ENCODE results near the gene ZAP70. TPM values are rescaled to one million over a fixed set of nuclear protein-coding genes. Genes with fewer than 3 reads are reported as not detected.

The ZAP70 gene
- total RNA-seq, 1 donor from 2014 or later, result 1.1 TPM

DNA sequence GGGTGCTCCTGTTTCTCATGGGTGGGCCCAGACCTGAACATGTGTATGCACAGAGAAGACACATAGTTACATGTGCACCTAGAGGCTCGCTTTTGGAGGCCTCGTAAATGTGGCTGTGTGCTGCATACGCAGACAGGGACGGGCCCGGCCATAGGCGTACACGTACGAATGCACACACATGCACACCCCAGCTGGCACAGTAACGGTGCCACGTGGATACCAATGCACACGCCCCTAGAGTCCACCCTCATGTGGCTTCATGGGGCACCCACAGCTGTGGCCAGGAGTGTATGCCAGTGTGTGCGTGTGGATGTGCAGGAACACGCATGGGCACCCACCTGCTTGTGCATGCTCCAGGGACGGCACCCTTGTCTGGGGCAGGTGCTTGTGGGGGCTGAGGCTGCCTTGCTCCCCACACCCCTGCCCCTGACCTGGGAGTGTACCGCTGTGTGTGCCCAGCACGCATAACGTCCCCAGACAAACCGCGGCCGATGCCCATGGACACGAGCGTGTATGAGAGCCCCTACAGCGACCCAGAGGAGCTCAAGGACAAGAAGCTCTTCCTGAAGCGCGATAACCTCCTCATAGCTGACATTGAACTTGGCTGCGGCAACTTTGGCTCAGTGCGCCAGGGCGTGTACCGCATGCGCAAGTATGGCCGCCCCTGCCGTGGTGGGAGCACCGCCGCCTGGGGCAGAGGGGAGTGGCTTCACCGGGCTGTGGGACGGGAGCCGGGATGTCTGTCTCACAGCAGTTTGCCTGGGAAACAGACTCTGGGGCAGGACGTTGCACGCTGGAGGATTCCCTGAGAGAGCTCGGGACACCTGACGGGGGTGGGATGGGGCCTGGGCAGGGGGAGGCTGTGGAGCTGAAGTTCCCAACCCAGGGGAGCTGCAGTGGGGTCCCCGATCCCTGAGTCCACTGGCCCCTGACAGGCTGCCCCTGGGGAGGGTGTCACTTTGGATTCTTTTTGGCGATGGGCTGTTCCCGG is 21.0 kb downstream of the ZAP70 start:
- Mint-ChIP-seq H3K27me3 (ENCODE audit: unreplicated experiment) (no peaks in the 10 kb centered on the region), H3K4me3 (ENCODE audit: unreplicated experiment) (no peak overlapping the region), H3K36me3 (ENCODE audit: unreplicated experiment) (no peaks in the 10 kb centered on the region), H3K4me1 (ENCODE audit: unreplicated experiment) (no peaks in the 10 kb centered on the region), H3K27ac (ENCODE audit: unreplicated experiment) (no peak overlapping the region), H3K9me3 (ENCODE audit: unreplicated experiment) (no peaks in the 10 kb centered on the region)
- TF ChIP-seq, protein P1, sequence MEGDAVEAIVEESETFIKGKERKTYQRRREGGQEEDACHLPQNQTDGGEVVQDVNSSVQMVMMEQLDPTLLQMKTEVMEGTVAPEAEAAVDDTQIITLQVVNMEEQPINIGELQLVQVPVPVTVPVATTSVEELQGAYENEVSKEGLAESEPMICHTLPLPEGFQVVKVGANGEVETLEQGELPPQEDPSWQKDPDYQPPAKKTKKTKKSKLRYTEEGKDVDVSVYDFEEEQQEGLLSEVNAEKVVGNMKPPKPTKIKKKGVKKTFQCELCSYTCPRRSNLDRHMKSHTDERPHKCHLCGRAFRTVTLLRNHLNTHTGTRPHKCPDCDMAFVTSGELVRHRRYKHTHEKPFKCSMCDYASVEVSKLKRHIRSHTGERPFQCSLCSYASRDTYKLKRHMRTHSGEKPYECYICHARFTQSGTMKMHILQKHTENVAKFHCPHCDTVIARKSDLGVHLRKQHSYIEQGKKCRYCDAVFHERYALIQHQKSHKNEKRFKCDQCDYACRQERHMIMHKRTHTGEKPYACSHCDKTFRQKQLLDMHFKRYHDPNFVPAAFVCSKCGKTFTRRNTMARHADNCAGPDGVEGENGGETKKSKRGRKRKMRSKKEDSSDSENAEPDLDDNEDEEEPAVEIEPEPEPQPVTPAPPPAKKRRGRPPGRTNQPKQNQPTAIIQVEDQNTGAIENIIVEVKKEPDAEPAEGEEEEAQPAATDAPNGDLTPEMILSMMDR (IDR thresholded peaks at IDR 0.05), result no peak
- no peak for DNase-seq (ENCODE audit: extremely low spot score, unreplicated experiment)

DNA sequence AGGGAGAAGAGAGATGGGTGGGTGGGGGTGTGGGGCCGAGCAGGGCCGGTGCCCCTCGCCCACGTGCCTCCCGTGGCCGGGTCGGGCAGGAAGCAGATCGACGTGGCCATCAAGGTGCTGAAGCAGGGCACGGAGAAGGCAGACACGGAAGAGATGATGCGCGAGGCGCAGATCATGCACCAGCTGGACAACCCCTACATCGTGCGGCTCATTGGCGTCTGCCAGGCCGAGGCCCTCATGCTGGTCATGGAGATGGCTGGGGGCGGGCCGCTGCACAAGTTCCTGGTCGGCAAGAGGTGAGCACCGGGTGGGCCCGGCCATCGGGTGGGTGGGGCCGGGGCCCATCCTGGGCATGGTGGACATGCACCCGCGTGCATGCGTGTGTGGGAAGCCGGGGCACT is 21.8 kb downstream of the ZAP70 start:
- Mint-ChIP-seq H3K4me3 (ENCODE audit: unreplicated experiment) (no peak overlapping the region), H3K27me3 (ENCODE audit: unreplicated experiment) (no peaks in the 10 kb centered on the region), H3K36me3 (ENCODE audit: unreplicated experiment) (no peaks in the 10 kb centered on the region), H3K9me3 (ENCODE audit: unreplicated experiment) (no peaks in the 10 kb centered on the region), H3K4me1 (ENCODE audit: unreplicated experiment) (no peaks in the 10 kb centered on the region), H3K27ac (ENCODE audit: unreplicated experiment) (no peak overlapping the region)
- TF ChIP-seq, protein P1 (IDR thresholded peaks at IDR 0.05), result no peak
- DNase-seq (ENCODE audit: extremely low spot score, unreplicated experiment), result no peak

DNA sequence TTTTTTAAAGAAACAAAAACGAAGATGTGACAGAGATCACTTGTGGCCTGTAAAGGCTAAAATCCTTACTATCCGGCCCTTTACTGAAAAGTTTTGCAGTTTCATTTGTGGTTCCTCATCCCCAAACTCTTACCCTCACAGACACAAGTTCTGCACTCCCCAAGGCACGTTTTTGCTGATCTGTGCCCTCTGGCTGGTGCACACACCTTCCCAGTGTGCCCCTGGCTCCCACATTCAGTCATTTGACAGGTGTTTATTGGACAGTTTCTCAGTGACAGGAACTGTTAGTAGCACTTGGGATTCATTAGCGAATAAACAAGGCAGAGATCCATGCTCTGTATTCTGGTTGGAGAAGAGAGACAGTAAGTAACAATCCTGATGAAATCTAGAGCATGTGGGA is 22.8 kb downstream of the ZAP70 start:
- H3K4me1 Mint-ChIP-seq (ENCODE audit: unreplicated experiment), result no peaks in the 10 kb centered on the region
- H3K27me3 Mint-ChIP-seq (ENCODE audit: unreplicated experiment), result no peaks in the 10 kb centered on the region
- H3K36me3 Mint-ChIP-seq (ENCODE audit: unreplicated experiment), result no peaks in the 10 kb centered on the region
- H3K9me3 Mint-ChIP-seq (ENCODE audit: unreplicated experiment), result no peaks in the 10 kb centered on the region
- no peak for DNase-seq (ENCODE audit: extremely low spot score, unreplicated experiment)
- no peak overlapping the region for H3K4me3 Mint-ChIP-seq (ENCODE audit: unreplicated experiment)
- H3K27ac Mint-ChIP-seq (ENCODE audit: unreplicated experiment), result no peak overlapping the region
- TF ChIP-seq, protein P1 (IDR thresholded peaks at IDR 0.05), result no peak

DNA sequence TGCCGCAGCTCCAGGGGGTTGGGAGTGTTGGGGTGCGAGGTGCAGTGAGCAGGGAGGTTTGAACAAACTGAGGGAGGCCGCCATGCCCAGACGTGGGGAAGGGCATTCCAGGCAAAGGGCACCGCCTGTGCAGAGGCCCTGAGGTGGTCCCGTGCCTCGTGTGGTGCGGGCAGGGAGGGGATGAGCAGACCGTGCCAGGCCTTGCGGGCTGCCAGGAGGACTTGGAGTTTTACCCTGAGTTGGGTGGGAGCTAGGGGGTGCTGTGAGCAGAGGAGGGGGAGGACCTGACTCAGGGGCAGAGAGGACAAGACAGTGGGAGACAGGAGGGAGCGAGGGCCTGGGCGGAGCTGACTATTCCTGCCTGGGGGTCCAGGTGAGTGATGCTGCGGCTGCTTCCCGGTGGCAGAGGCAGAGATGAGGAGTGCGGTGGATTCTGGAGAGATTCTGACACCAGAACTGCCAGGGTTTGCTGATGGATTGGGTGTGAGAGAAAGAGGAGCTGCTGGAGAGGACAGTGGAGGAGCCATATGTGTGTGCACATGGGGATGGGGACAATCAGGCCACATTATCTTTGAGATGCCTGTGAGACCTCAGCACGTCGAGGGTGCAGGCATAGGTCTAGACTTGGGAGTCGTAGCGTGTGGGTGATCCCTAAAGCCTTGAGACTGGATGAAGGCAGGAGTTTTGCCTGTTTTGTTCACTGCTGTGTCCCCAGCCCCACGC is 23.4 kb downstream of the ZAP70 start:
- TF ChIP-seq, protein P1 (IDR thresholded peaks at IDR 0.05), result no peak
- Mint-ChIP-seq H3K4me3 (ENCODE audit: unreplicated experiment) (no peak overlapping the region), H3K9me3 (ENCODE audit: unreplicated experiment) (no peaks in the 10 kb centered on the region), H3K36me3 (ENCODE audit: unreplicated experiment) (no peaks in the 10 kb centered on the region), H3K4me1 (ENCODE audit: unreplicated experiment) (no peaks in the 10 kb centered on the region), H3K27ac (ENCODE audit: unreplicated experiment) (no peak overlapping the region), H3K27me3 (ENCODE audit: unreplicated experiment) (no peaks in the 10 kb centered on the region)
- no peak for DNase-seq (ENCODE audit: extremely low spot score, unreplicated experiment)

Data from osteocyte (in vitro differentiated cells).